ENCODE data around the gene BBS2.

GRCh38 chr16:56462064-56462796, 57.6 kb downstream of the BBS2 start:
- TF ChIP-seq CTCF (conservative IDR thresholded peaks at IDR 0.05; ENCODE audit: low read length) (no peak), EZH2phosphoT487 (IDR thresholded peaks at IDR 0.05; ENCODE audit: borderline replicate concordance, low read depth, low read length) (no peak)
